ENCODE data around the gene DUT. TPM values are rescaled to one million over a fixed set of nuclear protein-coding genes. Genes with fewer than 3 reads are reported as not detected.

The DUT gene
- total RNA-seq, 1 experiment from 2014 or later, result 85.2 TPM

DNA sequence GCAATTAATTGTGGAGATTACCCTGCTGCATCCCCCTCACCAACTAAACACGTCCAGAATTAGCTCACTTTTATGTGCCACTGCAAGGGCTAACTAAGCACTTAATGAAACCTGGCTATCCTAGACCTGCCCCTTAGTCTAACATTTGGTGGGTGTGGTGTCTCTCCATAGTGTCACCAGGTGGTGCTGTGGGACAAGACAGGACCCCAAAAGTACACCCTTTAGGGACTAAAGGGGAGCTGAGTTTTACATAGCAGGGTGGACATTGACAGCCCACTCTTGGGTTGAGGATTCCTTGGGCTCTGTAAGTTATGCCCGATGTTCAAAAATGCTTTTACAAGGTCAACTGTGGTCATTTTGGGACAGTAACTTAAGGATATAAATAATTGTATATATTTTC, 5.7 kb downstream of the DUT start:
- peaks cover 39% of the 10 kb centered on the region for H3K36me3 ChIP-seq (ENCODE audit: low read depth, low read length)
- H3K4me1 ChIP-seq (ENCODE audit: insufficient read depth, low read length), result peaks cover 8% of the 10 kb centered on the region; the same call in 1 of the 2 replicates

DNA sequence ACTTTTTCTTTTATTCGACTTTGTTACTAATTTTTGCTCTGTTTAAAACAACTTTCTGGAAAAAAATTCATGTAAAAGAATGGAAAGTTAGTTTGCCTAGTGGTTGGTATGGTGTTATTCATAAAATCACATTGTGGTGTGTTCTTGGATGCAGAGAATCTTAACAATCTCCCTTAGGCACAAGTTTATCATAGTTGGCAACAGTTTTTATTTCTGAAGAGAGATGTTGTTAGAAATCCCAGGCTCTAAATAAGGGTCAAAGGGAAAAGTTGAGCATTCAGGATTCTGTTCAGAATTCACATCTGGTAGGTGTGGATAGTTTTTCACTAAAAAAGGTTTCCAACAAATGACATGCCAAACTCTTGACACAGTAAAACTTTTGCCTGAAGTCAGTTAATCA, 6.4 kb downstream of the DUT start:
- no TSS peak for BruUV-seq (replicated peaks)
- intact Hi-C loops (cut with micrococcal nuclease), result no loop called here
- H4K20me1 ChIP-seq (ENCODE audit: low read length), result 0 out of 2 replicates have a peak, but pooled peaks cover 8% of the 10 kb centered on the region
- ATAC-seq, result no peak
- no peak overlapping the region for H3K4me2 ChIP-seq (ENCODE audit: low read length)
- ChIA-PET POLR2A (ENCODE audit: unreplicated experiment) (no interaction called here), CTCF (no interaction called here)
- no peak overlapping the region for H3K9ac ChIP-seq (ENCODE audit: low read length)
- TF ChIP-seq, protein P1, sequence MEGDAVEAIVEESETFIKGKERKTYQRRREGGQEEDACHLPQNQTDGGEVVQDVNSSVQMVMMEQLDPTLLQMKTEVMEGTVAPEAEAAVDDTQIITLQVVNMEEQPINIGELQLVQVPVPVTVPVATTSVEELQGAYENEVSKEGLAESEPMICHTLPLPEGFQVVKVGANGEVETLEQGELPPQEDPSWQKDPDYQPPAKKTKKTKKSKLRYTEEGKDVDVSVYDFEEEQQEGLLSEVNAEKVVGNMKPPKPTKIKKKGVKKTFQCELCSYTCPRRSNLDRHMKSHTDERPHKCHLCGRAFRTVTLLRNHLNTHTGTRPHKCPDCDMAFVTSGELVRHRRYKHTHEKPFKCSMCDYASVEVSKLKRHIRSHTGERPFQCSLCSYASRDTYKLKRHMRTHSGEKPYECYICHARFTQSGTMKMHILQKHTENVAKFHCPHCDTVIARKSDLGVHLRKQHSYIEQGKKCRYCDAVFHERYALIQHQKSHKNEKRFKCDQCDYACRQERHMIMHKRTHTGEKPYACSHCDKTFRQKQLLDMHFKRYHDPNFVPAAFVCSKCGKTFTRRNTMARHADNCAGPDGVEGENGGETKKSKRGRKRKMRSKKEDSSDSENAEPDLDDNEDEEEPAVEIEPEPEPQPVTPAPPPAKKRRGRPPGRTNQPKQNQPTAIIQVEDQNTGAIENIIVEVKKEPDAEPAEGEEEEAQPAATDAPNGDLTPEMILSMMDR (conservative IDR thresholded peaks at IDR 0.05; ENCODE audit: low read depth, low read length), result no peak
- TF ChIP-seq EZH2phosphoT487 (IDR thresholded peaks at IDR 0.05; ENCODE audit: borderline replicate concordance, low read length) (no peak), EZH2 (IDR thresholded peaks at IDR 0.05; ENCODE audit: low read length, unreplicated experiment) (no peak)
- no peak for DNase-seq
- H3F3A ChIP-seq (ENCODE audit: low read length, unreplicated experiment), result peaks cover 4% of the 10 kb centered on the region
- peaks cover 22% of the 10 kb centered on the region for H3K79me2 ChIP-seq (ENCODE audit: low read length)
- H3K27me3 ChIP-seq (ENCODE audit: low read length), result no peaks in the 10 kb centered on the region
- H3K27ac ChIP-seq (ENCODE audit: low read length), result no peak overlapping the region
- H3K9me3 ChIP-seq (ENCODE audit: low read length), result no peaks in the 10 kb centered on the region
- no peak overlapping the region for H3K4me3 ChIP-seq (ENCODE audit: low read length)
- no peak overlapping the region for H2AFZ ChIP-seq (ENCODE audit: low read length)
- peaks cover 40% of the 10 kb centered on the region for H3K36me3 ChIP-seq (ENCODE audit: low read depth, low read length)
- H3K9me2 ChIP-seq (replicated peaks; ENCODE audit: low read length), result no peaks in the 10 kb centered on the region
- peaks cover 8% of the 10 kb centered on the region; the same call in 1 of the 2 replicates for H3K4me1 ChIP-seq (ENCODE audit: insufficient read depth, low read length)

More for the DNA sequence above, 5.7 kb downstream of the DUT start:
- no peak overlapping the region for H2AFZ ChIP-seq (ENCODE audit: low read length)
- POLR2A ChIA-PET (ENCODE audit: unreplicated experiment), result no interaction called here
- intact Hi-C loops (cut with micrococcal nuclease), result no loop called here
- no TSS peak for BruUV-seq (replicated peaks)
- DNase-seq (peak; percentile 33), ATAC-seq (peak; percentile 69)
- H3K27ac ChIP-seq (ENCODE audit: low read length), result no peak overlapping the region
- H3K9me2 ChIP-seq (replicated peaks; ENCODE audit: low read length), result no peaks in the 10 kb centered on the region
- no peak overlapping the region for H3K9ac ChIP-seq (ENCODE audit: low read length)
- H3F3A ChIP-seq (ENCODE audit: low read length, unreplicated experiment), result peaks cover 4% of the 10 kb centered on the region
- H3K9me3 ChIP-seq (ENCODE audit: low read length), result no peaks in the 10 kb centered on the region
- no peak overlapping the region for H3K4me3 ChIP-seq (ENCODE audit: low read length)
- H3K4me2 ChIP-seq (ENCODE audit: low read length), result no peak overlapping the region
- H3K79me2 ChIP-seq (ENCODE audit: low read length), result peaks cover 28% of the 10 kb centered on the region
- no peaks in the 10 kb centered on the region for H3K27me3 ChIP-seq (ENCODE audit: low read length)
- CTCF ChIA-PET, result no interaction called here
- TF ChIP-seq EZH2 (IDR thresholded peaks at IDR 0.05; ENCODE audit: low read length, unreplicated experiment), result no peak
- TF ChIP-seq, protein P1 (conservative IDR thresholded peaks at IDR 0.05; ENCODE audit: low read depth, low read length), result peak; percentile 60
- 0 out of 2 replicates have a peak, but pooled peaks cover 8% of the 10 kb centered on the region for H4K20me1 ChIP-seq (ENCODE audit: low read length)

DNA sequence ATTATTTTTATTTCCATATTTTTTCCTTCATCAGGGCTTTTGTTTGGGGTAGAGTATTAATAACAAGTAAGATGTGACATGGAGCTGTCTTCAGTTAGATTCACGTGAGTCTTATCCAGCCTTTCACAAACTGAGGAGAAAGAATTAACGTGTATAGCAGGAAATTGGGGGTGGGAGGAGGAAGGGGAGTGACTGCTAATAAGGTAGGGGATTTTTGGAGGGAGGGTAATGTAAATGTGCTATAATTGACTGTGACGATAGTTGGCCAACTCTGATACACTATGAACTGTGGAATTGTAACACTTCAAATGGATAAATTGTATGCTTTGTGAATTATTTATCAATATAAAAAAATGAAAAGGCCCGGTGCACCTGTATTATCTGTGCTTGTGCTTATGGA, 8.9 kb downstream of the DUT start:
- Histone ChIP-seq H3K27me3 (ENCODE audit: low read length) (no peaks in the 10 kb centered on the region), H3K36me3 (ENCODE audit: low read depth, low read length) (peaks cover 43% of the 10 kb centered on the region), H3K27ac (ENCODE audit: low read length) (no peak overlapping the region), H3K9me3 (ENCODE audit: low read length) (no peaks in the 10 kb centered on the region), H3K4me3 (ENCODE audit: low read length) (no peak overlapping the region), H4K20me1 (ENCODE audit: low read length) (no peaks in the 10 kb centered on the region), H3K9ac (ENCODE audit: low read length) (no peak overlapping the region), H2AFZ (ENCODE audit: low read length) (no peak overlapping the region), H3K4me1 (ENCODE audit: insufficient read depth, low read length) (no peaks in the 10 kb centered on the region), H3K79me2 (ENCODE audit: low read length) (0 out of 2 replicates have a peak, but pooled peaks cover 4% of the 10 kb centered on the region), H3K4me2 (ENCODE audit: low read length) (no peak overlapping the region), H3F3A (ENCODE audit: low read length, unreplicated experiment) (peaks cover 4% of the 10 kb centered on the region), H3K9me2 (replicated peaks; ENCODE audit: low read length) (no peaks in the 10 kb centered on the region)
- no peak for ATAC-seq
- ChIA-PET CTCF (no interaction called here), POLR2A (ENCODE audit: unreplicated experiment) (no interaction called here)
- TF ChIP-seq, protein P1 (conservative IDR thresholded peaks at IDR 0.05; ENCODE audit: low read depth, low read length), result no peak
- TF ChIP-seq EZH2 (IDR thresholded peaks at IDR 0.05; ENCODE audit: low read length, unreplicated experiment) (no peak), EZH2phosphoT487 (IDR thresholded peaks at IDR 0.05; ENCODE audit: borderline replicate concordance, low read length) (no peak)
- BruUV-seq (replicated peaks), result no TSS peak
- intact Hi-C loops (cut with micrococcal nuclease), result no loop called here
- DNase-seq, result no peak
